GM18517 (cell line): ENCODE measurements around the gene PDE6G.

ENCODE experiments used
- ATAC-seq: cut with Tn5 transposase; IDR thresholded peaks from one replicate; pipeline ENCODE4 v1.9.1; 2021; ENCODE audit warnings: mild to moderate bottlenecking, moderate library complexity; ENCODE audit not compliant: unreplicated experiment

PDE6G gene

DNA sequence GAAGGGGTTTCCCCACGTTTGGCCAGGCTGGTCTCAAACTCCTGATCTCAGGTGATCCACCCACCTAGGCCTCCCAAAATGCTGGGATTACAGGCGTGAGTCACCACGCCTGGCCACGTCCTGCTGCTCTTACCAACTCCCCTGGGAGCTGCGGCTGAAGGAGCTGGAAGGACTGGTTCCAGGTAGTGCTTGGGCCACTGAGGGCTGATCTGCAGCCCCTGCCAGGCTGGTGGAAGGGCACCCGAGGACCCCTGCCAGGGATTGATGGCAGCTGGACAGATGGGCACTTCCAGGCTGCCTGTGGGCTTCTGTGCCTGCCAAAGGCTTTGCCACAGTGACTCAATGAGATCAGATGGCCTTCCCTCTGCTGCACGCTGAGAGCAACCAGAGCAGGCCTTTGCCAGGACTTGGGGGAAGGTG, 7.7 kb upstream of the PDE6G start:
- ATAC-seq = no peak

DNA sequence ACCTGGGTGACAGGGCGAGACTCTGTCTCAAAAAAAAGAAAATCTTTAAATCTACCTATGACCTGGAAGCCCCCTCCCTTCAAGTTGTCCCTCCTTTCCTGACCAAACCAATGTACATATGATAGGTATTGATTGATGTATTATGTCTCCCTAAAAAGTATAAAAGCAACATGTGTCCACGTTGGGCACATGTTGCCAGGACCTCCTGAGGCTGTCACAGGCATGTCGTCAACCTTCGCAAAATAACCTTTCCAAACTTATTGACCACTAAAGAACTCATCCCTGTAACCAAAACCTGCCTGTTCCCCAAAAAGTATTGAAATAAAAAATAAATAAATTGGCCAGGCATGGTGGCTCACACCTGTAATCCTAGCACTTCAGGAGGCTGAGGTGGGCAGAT, 5.7 kb upstream of the PDE6G start:
- ATAC-seq = no peak

GRCh38 chr17:81660441-81660840, 4.1 kb upstream of the PDE6G start:
- no peak for ATAC-seq

DNA sequence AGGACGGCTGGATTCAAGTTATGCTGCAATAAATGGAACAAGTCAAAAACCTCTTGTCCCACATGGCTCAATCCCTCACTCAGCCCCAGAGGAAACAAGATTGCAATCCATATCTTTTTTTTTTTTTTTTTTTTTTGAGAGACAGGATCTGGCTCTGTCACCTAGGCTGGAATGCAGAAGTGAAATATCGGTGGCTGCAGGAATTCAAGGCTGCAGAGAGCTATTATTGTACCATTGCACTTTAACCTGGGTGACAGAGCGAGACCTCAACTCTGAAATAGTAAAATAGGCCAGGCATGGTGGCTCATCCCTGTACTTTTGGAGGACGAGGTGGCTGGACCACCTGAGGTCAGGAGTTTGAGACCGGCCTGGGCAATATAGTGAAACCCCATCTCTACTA, 2.7 kb upstream of the PDE6G start:
- ATAC-seq = no peak

- ATAC-seq = no peak
Observed at GRCh38 chr17:81656835-81657234, 493 bp upstream of the PDE6G start.

GRCh38 chr17:81655378-81656117, 794 bp downstream of the PDE6G start:
- ATAC-seq = no peak

GRCh38 chr17:81652906-81653771, 3.2 kb downstream of the PDE6G start:
- ATAC-seq = no peak

DNA sequence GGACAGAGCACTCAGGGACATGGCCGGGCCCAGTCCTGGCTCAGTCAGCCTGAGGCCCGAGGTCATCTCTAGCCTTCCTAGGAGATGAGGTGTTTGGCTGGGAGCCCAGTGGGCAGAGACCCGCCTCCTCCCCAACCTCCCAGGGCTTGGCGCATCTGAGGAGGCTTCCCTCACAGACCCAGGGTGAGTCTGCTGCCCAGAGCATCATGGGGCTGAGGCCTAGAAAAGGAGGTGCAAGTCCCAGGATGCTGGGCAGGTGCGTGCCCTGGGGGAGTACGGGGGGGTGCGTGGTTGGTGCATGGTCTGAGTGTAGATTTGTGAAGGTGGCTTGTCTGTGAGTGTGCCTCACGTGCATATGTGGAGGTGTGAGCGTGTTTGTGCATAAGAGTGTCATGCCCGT, 4.7 kb downstream of the PDE6G start:
- ATAC-seq = no peak

GRCh38 chr17:81650951-81651350, 5.4 kb downstream of the PDE6G start:
- ATAC-seq = no peak

- ATAC-seq = no peak
Observed at GRCh38 chr17:81648707-81649085, 7.6 kb downstream of the PDE6G start.

- ATAC-seq = no peak
Observed at GRCh38 chr17:81648013-81648706, 8.2 kb downstream of the PDE6G start.

GRCh38 chr17:81647640-81648012, 8.7 kb downstream of the PDE6G start:
- ATAC-seq = no peak

DNA sequence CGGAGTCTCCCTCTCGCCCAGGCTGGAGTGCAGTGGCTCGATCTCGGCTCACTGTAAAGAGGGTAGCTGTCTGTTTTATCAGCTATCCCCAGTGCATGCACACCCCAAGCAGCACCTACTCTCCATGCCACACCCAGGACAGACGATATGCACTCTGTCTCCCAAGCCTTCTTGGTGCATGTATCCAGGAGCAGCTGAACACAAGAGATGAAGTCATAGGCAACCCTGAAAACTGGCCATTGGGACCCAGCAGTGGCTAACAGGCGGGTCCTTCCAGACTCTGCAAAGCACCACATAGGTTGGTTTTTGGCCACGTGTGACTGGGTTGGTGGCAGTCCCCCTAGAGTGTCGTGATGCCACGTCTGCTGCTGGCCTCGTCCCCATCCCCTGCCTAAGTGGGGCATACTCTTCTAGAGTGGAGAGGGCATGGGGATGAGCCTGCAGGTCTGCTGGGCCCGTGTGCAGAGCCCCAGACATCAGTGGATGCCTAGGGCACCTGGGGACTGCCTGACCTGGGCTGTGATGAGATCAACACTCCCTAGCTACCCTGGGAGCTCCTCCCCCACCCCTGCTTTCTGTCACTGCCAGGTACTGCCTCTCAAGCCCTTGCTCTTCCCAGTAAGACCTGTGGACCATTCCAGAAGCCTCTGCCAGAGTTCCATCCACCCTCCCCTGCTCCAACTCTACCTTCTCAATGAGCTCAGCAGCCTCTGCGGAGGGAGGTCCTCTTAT, 9.3 kb downstream of the PDE6G start:
- ATAC-seq = no peak

GRCh38 chr17:81644976-81645952, 11.1 kb downstream of the PDE6G start:
- ATAC-seq = no peak

GRCh38 chr17:81644496-81644895, 11.8 kb downstream of the PDE6G start:
- ATAC-seq = no peak

DNA sequence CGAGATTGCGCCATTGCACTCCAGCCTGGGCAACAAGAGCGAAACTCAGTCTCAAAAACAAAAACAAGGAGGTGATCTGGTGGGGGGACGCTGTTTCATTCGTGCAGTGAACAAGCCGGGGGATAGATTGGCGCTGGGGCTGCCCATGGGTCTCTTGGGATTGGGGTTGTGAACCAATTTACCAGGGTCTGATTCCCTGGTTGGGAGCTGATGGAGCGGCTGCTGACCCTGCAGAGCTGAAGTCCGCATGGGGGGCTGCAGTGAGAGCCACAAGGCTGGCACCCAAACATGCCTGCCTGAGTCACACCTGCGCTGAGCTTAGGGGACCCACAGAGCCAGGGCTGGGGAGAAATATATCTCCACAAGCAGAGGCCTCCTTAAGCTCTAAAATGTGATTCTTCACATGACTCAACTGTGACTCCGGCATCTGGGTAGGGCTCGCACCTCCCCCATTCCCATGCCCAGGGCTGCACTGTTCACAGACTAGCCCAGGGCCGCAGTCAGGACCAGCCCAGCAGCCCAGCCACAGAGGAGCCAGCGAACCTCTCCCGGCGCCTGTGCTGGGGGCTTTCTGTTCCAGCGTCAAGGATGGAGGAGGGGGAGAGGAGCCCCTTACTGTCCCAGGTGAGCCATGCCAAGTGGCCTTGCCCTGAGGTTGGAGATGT, 14.4 kb downstream of the PDE6G start:
- no peak for ATAC-seq

DNA sequence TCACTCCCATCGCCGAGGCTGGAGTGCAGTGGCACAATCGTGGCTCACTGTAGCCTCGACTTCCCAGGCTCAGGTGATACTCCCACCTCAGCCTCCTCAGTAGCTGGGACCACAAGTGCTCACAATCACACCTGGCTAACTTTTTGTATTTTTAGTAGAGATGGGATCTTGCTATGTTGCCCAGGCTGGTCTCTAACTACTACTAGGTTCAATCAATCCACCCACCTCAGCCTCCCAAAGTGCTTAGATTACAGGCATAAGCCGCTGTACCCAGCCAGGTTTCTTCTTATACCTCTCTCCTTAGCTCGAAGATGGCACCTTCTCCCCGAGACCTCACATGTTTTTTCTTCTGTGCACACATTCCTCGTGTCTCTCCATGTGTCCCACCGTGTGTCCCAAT, 16.3 kb downstream of the PDE6G start:
- no peak for ATAC-seq

DNA sequence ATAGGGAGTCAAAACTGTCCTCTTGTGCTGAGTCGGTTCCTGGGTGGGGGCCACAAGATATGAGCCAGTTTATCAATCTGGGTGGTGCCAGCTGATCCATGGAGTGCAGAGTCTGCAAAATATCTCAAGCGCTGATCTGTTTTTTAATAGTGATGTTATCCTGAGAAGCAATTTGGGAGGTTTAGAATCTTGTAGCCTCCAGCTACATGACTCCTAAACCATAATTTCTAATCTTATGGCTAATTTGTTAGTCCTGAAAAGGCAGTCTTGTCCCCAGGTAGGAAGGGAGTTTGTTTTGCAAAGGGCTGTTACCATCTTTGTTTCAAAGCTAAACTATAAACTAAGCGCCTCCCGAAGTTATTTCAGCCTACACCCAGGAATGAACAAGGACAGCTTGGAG, 17.7 kb downstream of the PDE6G start:
- ATAC-seq = no peak

DNA sequence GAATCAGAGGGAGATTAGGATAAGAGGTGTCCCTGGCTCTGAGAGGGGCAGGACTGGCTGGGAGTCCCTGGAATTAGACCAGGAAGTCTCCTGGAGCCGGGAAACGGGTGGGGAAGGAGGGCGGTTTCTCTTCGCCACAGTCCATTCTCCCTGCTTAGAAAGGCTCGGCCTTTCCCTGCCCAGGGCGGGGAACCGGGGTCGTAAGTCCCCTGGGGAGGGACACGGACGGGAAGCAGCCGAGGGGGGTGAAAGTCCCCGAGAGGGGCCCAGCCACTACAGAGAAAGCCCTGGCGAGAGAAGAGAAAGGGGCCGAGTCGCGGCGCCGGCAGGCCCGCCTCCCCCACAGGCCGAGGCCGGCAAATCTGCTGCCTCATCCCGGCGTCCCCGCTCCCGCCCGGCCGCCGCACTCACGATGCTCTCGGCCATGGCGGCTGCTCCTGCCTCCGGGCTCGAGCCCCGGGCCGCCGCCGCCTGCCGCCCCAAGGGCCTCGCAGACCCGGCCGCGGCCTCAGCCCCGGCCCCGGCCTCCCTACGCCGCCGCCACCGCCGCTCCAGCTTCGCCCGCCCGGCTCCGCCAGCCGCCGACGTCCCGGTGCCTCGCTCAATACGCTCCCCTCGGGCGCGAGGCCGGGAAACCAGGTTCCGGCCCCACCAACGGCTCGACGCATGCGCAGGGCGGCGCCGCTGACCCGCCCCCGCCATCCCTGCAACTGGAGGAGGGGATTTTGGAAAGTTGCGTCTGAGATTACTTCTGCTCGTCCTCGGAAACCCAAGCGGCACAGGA, 19.6 kb downstream of the PDE6G start, which contains the start of the genes NPLOC4 and TSPAN10:
Gene NPLOC4, minus strand, starts transcription at position 608 of the 784 bp plus-strand sequence. Its CDS starts 182 bp downstream, at position 426.
Gene TSPAN10, plus strand, starts transcription at position 692 of the 784 bp plus-strand sequence. CDS start 5,217 bp downstream, outside the sequence.
- ATAC-seq = peak; percentile 75
